NCI-H1092 (cell line): Measurements from ENCODE around the gene DNMBP.

Experiments used
- DNase-seq: peaks from one replicate; lab custom pipeline; 2025; lab: John Stamatoyannopoulos, UW

The DNMBP gene

DNA sequence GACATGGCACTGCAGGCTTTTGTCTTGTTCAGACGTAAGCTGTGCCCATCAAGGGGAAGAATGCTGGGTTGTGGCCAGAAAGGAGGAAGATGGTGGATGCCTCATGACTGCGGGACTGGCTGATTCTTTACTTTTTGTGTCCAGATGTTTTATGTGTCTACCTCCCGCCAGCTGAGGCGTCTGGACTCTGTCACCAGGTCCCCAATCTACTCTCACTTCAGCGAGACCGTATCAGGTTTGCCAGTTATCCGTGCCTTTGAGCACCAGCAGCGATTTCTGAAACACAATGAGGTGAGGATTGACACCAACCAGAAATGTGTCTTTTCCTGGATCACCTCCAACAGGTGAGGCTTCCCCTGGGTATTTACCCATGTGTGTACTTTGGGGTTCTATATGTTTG lies 173.8 kb downstream of the DNMBP start:
- no peak for DNase-seq

DNA sequence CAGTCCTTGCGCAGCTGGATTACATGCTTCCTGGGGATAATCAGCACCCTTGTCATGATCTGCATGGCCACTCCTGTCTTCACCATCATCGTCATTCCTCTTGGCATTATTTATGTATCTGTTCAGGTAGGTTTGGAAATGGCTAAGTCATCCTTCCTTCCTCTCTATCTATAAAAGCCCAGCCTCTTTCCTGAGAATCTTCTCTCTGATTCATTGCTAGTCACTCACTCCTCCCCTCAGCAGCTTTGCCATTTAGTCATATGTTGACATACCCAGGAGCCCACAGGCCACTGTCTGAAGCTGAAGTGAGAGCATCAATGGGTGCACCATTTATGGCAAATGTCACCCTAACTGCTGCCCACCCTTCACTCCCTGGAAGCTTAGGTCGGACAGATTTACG lies 175.3 kb downstream of the DNMBP start:
- DNase-seq = no peak

DNA sequence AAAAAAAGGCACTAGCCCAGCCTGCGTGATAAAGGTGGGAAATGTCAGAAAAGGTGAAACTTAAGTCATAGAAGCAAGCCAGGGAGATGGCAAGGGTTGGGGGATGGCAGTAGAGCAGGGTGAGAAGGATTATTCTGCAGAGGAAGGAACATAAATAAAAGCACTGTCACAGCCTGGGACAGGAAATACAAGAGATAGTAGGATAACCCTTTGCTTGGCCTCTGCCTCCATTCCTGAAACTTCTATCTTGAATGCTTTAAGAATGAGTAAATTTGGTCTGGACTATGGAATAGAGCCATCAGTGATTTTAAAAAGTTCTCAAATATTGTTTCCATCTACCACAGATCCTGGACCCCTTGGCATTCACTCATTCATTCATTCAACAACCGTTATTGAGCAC lies 177.3 kb downstream of the DNMBP start:
- no peak for DNase-seq

DNA sequence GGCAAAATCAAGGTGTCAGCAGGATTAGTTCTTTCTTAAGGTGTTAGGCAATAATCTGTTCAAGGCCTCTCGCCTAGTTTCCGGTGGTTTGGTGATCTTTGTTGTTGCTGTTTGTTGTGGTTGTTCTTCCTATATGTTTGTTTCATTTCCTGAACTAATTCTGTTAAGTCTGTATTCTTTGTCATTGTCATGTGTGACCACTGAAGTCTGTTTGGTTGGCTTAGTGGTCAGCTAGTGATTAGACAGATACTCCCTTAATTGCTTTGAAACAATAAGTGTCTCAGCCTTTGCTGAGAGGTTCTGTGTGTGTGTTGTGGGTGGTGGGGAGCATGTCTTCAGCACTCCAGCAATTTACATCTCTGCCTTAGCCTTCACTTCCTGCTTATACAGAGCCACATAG lies 181.3 kb downstream of the DNMBP start:
- DNase-seq = no peak

DNA sequence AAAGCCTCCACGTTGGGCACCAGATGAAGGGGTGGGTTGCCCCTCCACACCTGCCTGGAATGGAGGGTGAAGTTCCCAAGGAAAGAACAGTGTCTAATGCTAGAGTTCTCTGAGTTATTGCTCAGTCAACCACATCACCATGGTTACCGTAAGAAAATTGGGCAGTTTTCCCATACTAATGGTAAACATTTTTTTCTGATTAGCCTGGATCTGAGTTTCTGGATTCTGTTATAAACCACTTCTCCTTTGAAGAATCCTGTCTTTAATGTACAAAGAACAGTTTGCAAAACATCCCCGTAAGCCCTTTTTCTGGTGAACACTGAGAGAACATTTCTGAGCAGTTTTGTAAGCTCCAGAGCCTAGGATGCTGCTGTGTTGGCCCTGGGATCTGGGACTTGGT lies 181.8 kb downstream of the DNMBP start:
- no peak for DNase-seq
